SJCRH30 (cell line): Measurements from ENCODE around the gene UBAC2. TPM values are rescaled to one million over a fixed set of nuclear protein-coding genes. Genes with fewer than 3 reads are reported as not detected.
A peak's percentile ranks its signal among the peaks of the same experiment; 100 is the strongest.

Experiments used
- DNase-seq, 2 experiments: peaks; one replicate each; pipeline ENCODE4 v3.0.0-alpha.2; 2015 to 2020
- H3K27ac ChIP-seq: fragments of 250-450 bp; sonication (Bioruptor Pico); 2 replicates; pipeline ENCODE4 v1.5.1; 2020; ENCODE audit warnings: mild to moderate bottlenecking, moderate library complexity
- H3K27me3 ChIP-seq: fragments of 250-450 bp; sonication (Bioruptor Pico); 2 replicates; pipeline ENCODE4 v1.5.1; 2020; ENCODE audit warnings: mild to moderate bottlenecking, moderate library complexity
- H3K36me3 ChIP-seq: fragments of 250-450 bp; sonication (Bioruptor Pico); 2 replicates; pipeline ENCODE4 v1.5.1; 2020; ENCODE audit warnings: mild to moderate bottlenecking, moderate library complexity
- H3K4me1 ChIP-seq: fragments of 250-450 bp; sonication (Bioruptor Pico); 2 replicates; pipeline ENCODE4 v1.5.1; 2020; ENCODE audit warnings: mild to moderate bottlenecking, moderate library complexity
- H3K4me3 ChIP-seq: fragments of 250-450 bp; sonication (Bioruptor Pico); 2 replicates; pipeline ENCODE4 v1.5.1; 2020; ENCODE audit warnings: mild to moderate bottlenecking, moderate library complexity
- H3K9me3 ChIP-seq: fragments of 250-450 bp; sonication (Bioruptor Pico); replicated peaks from 2 replicates; pipeline ENCODE4 v1.5.1; 2020; ENCODE audit warnings: mild to moderate bottlenecking, moderate library complexity
- total RNA-seq: library from RNA; depleted of rRNA; stranded (reverse); fragments of >200 nt; shearing (Covaris generic); gene quantifications from 2 replicates; pipeline ENCODE4 v1.2.3, GENCODE V29; 2014

The UBAC2 gene
- total RNA-seq, 1 experiment from 2014 or later = 55.6 TPM

DNA sequence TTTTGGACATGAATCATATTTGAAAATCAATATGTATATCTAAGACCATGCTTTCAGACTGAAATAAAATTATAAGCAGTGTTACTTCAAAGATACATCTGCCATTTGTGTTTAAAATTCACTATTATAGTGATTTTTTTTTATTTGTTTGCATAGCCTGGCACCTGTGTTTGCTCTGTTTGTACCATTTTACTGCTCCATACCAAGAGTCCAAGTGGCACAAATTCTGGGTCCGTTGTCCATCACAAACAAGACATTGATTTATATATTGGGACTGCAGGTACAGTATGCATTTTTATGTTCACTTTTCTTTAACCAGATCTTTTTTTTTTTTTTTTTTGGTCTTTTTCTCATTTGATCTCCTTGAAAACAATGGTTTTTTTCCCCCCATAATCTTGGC lies 113.3 kb downstream of the UBAC2 start:
- Histone ChIP-seq H3K4me3 (no peak overlapping the region), H3K27ac (no peak overlapping the region), H3K4me1 (peaks cover 5% of the 10 kb centered on the region; the same call in 1 of the 2 replicates), H3K27me3 (no peaks in the 10 kb centered on the region), H3K36me3 (no peaks in the 10 kb centered on the region), H3K9me3 (no peaks in the 10 kb centered on the region)
- DNase-seq = no peak

DNA sequence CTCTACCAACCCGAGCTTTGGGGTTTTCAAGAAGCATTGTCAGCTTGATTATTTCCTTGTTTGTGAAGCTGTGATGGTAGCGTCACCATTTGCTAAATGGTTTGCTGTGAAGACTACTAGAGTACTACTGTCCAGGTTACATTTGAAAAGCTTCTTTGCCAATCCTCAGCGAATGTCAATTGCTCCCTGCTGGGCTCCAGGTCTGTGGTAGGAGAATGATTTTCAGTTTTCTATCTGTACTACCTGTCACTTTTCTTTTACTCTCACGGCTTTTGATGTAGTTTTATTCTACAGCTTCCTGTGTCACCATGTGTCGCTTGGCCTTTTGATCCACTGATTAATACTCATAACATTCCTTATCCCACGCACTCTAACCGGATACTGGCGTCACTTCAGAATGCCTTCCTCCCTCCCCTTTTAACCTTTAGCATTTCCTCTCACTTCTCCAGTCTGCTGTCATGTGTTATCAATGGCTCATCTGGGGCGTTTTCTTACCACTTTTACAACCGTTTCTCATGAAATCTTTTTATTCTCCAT lies 114.1 kb downstream of the UBAC2 start:
- no peak for DNase-seq
- no peaks in the 10 kb centered on the region for H3K9me3 ChIP-seq
- no peaks in the 10 kb centered on the region for H3K27me3 ChIP-seq
- no peaks in the 10 kb centered on the region for H3K36me3 ChIP-seq
- H3K4me3 ChIP-seq = no peak overlapping the region
- no peak overlapping the region for H3K27ac ChIP-seq
- peaks cover 5% of the 10 kb centered on the region; the same call in 1 of the 2 replicates for H3K4me1 ChIP-seq

DNA sequence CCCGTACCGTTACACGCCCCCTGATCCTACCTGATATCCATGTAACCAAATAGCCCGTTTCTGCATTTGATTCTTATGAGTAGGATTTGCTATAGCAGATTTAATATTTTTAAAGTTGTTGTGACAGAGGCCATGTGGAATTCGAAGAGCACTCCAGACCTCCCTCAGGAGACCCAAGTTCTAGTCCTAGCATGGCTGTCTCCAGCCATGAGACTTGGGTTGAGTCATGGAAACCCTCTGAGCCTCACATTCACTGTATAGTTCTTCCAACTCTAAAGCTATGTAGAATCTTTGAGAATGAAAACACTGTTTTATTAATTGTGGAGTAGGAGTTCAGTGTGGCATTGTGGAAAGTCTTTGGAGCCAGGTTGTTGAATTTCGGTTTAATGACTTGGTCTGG lies 114.5 kb downstream of the UBAC2 start:
- H3K27me3 ChIP-seq = no peaks in the 10 kb centered on the region
- DNase-seq = no peak
- H3K27ac ChIP-seq = no peak overlapping the region
- H3K9me3 ChIP-seq = no peaks in the 10 kb centered on the region
- H3K4me1 ChIP-seq = peaks cover 5% of the 10 kb centered on the region; the same call in 1 of the 2 replicates
- no peaks in the 10 kb centered on the region for H3K36me3 ChIP-seq
- H3K4me3 ChIP-seq = no peak overlapping the region

DNA sequence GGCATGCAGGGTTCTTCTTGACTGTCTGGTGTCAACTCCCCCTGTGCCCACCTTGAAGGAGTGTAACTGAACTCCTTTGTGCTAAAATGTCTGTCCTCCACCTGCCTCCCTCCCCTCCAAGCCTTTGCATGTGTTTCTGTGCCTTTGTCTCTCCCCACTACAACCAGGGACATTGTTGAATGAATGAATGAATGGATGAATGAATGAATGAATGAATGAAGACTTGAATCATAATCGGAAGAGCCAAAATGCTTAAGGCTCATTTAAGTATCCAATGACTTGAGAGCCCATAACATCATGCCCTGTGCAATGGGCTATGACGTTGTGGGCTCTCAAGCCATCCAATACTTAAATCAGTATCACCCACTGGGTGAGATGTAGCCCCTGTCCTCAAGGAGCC lies 115.6 kb downstream of the UBAC2 start:
- Histone ChIP-seq H3K4me3 (no peak overlapping the region), H3K4me1 (peaks cover 5% of the 10 kb centered on the region; the same call in 1 of the 2 replicates), H3K9me3 (no peaks in the 10 kb centered on the region), H3K36me3 (no peaks in the 10 kb centered on the region; the same call in 1 of the 2 replicates), H3K27ac (no peak overlapping the region), H3K27me3 (no peaks in the 10 kb centered on the region)
- no peak for DNase-seq

DNA sequence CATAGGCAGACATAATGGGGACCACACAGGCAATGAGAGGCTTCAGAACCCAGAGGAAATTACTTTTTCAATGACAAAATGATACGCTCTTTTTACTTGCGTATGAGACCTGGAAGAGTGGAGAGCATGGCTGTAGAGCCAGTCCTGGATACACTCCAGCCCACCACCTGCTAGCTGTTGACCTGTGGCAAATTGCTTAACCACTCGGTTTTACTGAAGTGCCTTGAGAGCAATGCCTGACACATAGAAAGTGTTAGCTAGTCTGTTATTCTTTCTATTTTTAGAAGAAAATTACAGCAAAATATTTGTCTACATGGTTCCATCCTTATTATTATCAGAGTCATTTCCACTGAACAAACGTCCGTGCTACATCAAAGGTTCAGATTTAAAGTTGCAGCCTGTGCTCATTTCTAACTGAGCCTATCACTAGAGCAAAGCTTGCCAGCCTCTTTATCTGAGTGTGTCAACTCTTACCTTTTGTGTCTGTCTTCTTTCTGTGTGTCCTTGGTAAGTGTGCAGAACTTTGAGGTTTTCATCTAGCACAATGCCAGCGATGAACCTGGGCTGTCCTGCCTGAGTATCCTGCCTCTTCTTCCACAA lies 116.1 kb downstream of the UBAC2 start:
- Histone ChIP-seq H3K36me3 (no peaks in the 10 kb centered on the region; the same call in 1 of the 2 replicates), H3K27ac (no peak overlapping the region), H3K9me3 (no peaks in the 10 kb centered on the region), H3K4me1 (peaks cover 5% of the 10 kb centered on the region; the same call in 1 of the 2 replicates), H3K27me3 (no peaks in the 10 kb centered on the region), H3K4me3 (no peak overlapping the region)
- DNase-seq = peak in 1 of 2 experiments; percentile 30

DNA sequence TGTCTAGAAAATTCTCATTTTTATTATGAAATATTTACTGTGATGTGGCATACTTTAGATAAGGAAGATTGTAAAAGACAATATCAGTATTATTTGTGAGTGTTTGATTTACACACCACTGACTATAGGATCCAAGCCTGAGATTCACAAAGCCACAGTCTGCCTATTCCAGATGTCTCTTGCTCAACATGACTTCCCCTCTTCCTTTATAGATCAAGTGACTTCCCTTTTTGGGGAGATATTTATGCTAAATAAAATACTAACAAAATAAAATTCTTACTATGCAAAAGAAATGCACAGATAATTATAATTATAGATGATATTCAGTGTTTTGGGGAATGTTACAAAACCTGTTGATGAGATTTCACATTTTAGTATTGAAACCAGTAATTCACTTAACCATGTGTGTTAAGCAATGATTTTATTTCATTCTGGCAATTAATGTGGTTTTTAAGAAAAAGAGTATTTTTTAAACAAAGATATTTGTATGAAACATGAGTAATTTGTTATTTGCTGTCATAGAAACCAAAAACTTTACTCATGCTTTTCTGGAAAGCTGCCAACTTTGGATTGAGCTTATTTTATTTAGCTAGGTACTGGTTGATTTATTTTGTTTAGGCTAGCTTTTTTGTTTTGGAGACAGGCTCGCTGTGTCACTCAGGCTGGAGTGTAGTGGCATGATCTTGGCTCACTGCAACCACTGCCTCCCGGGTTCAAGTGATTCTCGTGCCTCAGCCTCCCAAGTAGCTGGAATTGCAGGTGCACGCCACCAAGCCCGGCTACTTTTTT lies 120.2 kb downstream of the UBAC2 start:
- H3K27me3 ChIP-seq = no peaks in the 10 kb centered on the region
- H3K27ac ChIP-seq = no peak overlapping the region
- H3K4me3 ChIP-seq = no peak overlapping the region
- peaks cover 5% of the 10 kb centered on the region; the same call in 1 of the 2 replicates for H3K4me1 ChIP-seq
- no peak for DNase-seq
- H3K36me3 ChIP-seq = no peaks in the 10 kb centered on the region; the same call in 1 of the 2 replicates
- no peaks in the 10 kb centered on the region for H3K9me3 ChIP-seq

DNA sequence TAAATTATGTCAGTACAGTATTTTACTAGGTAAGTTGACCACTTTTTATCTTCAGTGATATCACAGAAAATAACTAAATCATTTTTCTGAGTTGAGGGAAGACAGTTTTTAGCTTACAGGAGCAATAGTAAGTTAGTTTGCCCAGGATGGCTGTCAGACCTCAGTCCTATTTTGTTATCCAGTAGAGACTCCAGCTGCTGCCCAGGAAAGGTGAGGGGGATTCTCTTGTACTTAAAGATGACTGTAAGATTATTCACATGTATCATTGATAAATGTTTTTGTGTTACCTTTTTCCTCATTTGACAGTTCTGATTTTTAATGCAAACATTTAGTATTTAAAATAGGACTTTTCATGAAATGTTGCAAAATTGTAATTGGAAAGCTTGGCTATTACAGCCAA lies 121.1 kb downstream of the UBAC2 start:
- Histone ChIP-seq H3K4me1 (peaks cover 2% of the 10 kb centered on the region; the same call in 1 of the 2 replicates), H3K9me3 (no peaks in the 10 kb centered on the region), H3K27me3 (no peaks in the 10 kb centered on the region), H3K4me3 (no peak overlapping the region), H3K27ac (no peak overlapping the region), H3K36me3 (no peaks in the 10 kb centered on the region; the same call in 1 of the 2 replicates)
- DNase-seq = no peak

DNA sequence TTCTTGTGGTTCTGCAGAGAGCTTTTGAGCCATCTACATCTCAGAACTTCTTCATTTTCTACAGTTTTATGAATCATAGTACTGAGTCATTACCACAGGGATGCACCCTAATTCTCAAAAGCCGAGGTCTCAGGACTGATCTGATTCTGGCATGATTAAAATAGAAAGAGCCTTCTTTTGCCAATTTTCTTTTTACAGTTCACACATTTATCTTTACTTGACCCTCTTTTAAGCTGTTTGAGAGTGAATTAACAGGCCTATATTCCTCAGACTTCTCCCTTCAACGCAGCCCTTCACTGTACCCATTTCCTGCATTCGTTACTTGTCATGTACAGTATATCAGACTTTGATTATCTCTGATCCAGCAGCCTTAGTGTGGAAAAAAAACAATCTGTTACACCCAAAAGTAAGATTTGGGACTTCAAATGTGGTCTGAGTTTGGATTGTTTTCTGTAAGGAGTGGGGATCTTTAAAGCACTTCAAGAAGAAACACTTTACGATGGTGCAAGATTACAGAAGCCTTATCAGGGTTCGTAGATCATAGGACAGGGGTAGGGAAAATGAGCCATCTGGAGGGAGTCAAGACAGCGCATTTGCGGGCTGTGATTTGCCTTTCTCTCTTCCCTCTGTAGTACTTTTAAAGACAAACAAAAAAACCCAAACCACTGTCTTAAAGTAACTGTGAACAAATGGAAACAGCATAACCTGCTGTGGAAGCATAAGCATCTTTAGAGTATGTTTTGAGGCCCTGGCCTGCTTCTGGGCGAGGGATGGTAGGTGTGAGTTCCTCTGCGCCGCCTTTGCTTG lies 121.8 kb downstream of the UBAC2 start:
- Histone ChIP-seq H3K4me3 (no peak overlapping the region), H3K27ac (no peak overlapping the region), H3K9me3 (no peaks in the 10 kb centered on the region), H3K36me3 (no peaks in the 10 kb centered on the region; the same call in 1 of the 2 replicates), H3K27me3 (no peaks in the 10 kb centered on the region), H3K4me1 (no peaks in the 10 kb centered on the region; the same call in 1 of the 2 replicates)
- DNase-seq = no peak

DNA sequence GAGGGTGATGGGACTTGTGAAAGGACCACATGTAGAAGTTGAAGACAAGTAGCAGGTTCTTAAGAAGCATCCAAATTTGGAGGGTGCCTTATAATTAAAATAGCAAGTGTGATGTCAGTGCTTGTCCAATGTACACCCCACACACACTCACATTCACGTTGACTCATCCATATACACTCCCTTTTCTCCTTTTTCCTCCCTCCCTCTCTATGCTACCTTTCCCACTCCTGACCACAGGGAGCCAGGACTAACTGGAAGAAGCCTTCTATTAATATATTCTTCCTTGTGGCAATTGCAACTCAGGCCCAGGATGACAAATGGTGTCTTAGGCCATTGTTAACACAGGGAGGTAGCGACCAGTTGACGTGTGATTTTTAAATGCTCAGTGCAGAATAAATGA lies 122.8 kb downstream of the UBAC2 start:
- no peak overlapping the region for H3K27ac ChIP-seq
- H3K9me3 ChIP-seq = no peaks in the 10 kb centered on the region
- H3K4me3 ChIP-seq = no peak overlapping the region
- H3K4me1 ChIP-seq = no peaks in the 10 kb centered on the region; the same call in 1 of the 2 replicates
- DNase-seq = no peak
- H3K27me3 ChIP-seq = no peaks in the 10 kb centered on the region
- H3K36me3 ChIP-seq = peaks cover 1% of the 10 kb centered on the region; the same call in 1 of the 2 replicates

DNA sequence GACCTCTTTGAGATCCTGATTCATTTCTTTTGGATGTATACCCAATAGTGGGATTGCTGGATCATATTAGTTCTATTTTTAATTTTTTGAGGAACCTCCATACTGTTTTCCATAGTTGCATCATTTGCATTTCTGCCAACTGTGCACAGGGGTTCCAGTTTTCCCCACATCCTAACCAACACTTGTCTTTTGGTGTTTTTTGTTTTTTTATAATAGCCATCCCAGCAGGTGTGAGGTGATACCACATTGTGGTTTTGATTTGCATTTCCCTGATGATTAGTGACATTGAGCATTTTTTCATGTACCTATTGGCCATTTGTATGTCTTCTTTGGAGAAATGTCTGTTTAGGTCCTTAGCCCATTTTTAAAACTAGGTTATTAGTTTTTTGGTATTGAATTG lies 125.4 kb downstream of the UBAC2 start:
- Histone ChIP-seq H3K27ac (no peak overlapping the region), H3K36me3 (peaks cover 3% of the 10 kb centered on the region; the same call in 1 of the 2 replicates), H3K27me3 (no peaks in the 10 kb centered on the region), H3K4me1 (peaks cover 5% of the 10 kb centered on the region; the same call in 1 of the 2 replicates), H3K4me3 (no peak overlapping the region), H3K9me3 (no peaks in the 10 kb centered on the region)
- DNase-seq = no peak

DNA sequence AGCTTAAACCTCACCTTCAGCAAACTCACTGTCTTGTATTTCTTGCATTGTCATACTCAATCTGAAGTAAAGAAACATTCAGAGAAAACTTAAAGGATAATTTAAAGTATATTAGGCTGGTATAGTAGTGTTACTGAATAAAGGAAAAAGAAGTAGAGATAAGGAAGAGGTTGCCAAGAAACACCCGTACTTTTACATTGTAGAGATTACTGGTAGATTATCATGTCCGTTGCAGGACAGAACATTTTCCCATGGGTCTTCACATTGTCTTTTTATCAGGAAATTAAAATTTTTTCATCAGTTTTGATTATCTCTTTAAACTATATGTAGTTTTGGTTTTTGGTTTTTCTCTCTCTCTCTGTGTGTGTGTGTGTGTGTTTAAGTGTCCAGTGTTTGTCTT lies 126.5 kb downstream of the UBAC2 start:
- DNase-seq = no peak
- H3K27ac ChIP-seq = no peak overlapping the region
- H3K9me3 ChIP-seq = no peaks in the 10 kb centered on the region
- no peak overlapping the region for H3K4me3 ChIP-seq
- H3K36me3 ChIP-seq = 0 out of 2 replicates have a peak, but pooled peaks cover 3% of the 10 kb centered on the region
- no peaks in the 10 kb centered on the region for H3K27me3 ChIP-seq
- peaks cover 16% of the 10 kb centered on the region for H3K4me1 ChIP-seq

DNA sequence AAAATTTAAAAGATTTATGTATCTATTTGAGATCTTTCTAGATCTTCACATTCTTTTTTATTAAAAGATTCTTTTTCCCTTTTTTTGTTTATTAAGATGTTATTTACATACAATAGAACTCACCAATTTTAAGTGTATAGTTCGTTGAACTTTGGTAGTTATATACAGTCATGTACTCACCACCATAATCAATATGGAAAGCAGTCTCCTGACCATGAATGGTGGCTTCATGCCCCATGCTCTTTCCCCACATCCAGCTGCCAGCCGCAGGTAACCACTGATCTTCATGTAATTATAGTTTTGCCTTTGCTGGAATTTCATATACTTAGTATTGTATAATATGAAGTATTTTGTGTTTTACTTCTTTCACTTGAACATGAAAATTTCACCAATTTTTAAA lies 127.1 kb downstream of the UBAC2 start:
- Histone ChIP-seq H3K27ac (no peak overlapping the region), H3K27me3 (no peaks in the 10 kb centered on the region), H3K36me3 (0 out of 2 replicates have a peak, but pooled peaks cover 3% of the 10 kb centered on the region), H3K4me1 (peaks cover 23% of the 10 kb centered on the region), H3K4me3 (no peak overlapping the region), H3K9me3 (no peaks in the 10 kb centered on the region)
- DNase-seq = no peak

DNA sequence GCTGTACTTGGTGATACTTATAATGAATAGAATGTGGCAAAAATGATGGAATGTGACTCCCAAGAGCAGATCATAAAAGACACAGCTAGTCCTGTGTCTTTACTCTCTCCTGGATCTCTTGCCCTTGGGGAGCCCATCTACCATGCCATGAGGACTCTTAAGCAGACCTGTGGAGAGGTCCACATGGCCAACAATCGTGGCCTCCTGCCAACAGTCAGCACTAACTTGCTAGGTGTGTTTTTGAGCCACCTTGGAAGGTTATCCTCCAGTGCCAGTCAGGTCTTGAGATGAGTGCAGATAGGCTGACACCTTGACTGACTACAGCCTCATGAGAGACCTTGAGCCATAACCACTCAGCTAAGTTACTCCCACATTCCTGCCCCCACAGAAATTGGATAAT lies 128.8 kb downstream of the UBAC2 start:
- Histone ChIP-seq H3K4me1 (peaks cover 23% of the 10 kb centered on the region), H3K4me3 (no peak overlapping the region), H3K27ac (no peak overlapping the region), H3K9me3 (no peaks in the 10 kb centered on the region), H3K27me3 (no peaks in the 10 kb centered on the region), H3K36me3 (0 out of 2 replicates have a peak, but pooled peaks cover 3% of the 10 kb centered on the region)
- DNase-seq = no peak

DNA sequence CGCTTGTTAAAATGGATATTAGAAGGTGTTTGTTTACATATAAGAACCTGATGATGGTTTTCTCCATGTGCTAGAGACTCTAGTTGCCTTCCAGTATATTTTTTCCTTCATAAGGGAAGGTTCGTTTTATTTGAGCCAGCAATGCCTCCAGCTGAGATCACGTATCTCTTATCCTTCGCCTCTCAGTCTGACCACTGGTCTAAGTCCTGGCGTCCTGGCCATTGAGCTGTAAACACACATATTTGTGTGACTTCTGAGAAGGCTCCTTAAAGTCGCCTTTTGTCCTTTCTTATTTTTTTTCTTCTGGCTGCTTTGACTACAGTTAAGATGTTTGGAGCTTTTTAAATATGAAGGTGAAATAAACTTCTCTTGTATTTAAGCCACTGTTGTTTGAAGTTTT lies 130.3 kb downstream of the UBAC2 start:
- Histone ChIP-seq H3K27ac (peak overlapping the region; percentile 41), H3K36me3 (0 out of 2 replicates have a peak, but pooled peaks cover 3% of the 10 kb centered on the region), H3K27me3 (no peaks in the 10 kb centered on the region), H3K4me1 (peaks cover 23% of the 10 kb centered on the region), H3K9me3 (no peaks in the 10 kb centered on the region), H3K4me3 (no peak overlapping the region)
- DNase-seq = no peak
